GOT3 (cell line): ENCODE measurements around the gene GFER.
"Not testable (repeated sequence)": the region's sequence is repeated elsewhere in the genome, so short reads cannot be mapped to it uniquely, and the experiment has no call there.

Experiments
- DNase-seq: peaks from one replicate; lab custom pipeline; 2025; ENCODE audit warnings: mixed read lengths; lab: John Stamatoyannopoulos, UW

GFER gene

DNA sequence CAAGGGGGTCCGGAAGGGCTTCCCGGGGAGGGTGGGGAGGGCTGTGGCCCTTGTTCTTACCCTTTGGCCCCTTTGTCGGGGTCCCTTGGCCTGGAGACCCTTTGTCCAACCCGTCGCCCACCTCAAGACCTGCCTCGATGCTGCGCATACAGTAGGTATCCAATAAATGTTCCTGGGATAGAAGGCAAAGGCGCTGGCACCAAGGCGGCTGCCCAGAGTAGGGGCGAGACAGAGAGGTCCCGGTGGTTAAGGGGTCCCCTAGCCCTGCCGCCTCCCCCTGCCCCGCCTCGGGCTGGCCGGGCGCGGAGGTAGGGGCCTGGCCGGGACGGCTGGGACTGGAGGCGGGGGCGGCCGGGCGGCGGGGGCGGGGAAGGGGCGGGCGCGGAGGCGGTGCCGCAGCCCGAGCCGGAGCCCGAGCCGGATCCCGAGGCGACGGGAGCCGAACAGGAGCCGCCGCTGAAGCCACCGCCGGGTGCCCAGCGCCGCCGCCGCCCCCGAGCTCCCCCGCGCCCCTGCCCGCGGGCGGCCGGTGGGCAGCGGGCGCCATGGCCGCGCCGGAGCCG is 42.5 kb downstream of the GFER start, which contains the start of gene NHERF2:
TSS of gene NHERF2 (plus strand) at position 442 of the 563 bp plus-strand sequence. CDS start at position 546, 104 bp downstream.
- DNase-seq = no peak

DNA sequence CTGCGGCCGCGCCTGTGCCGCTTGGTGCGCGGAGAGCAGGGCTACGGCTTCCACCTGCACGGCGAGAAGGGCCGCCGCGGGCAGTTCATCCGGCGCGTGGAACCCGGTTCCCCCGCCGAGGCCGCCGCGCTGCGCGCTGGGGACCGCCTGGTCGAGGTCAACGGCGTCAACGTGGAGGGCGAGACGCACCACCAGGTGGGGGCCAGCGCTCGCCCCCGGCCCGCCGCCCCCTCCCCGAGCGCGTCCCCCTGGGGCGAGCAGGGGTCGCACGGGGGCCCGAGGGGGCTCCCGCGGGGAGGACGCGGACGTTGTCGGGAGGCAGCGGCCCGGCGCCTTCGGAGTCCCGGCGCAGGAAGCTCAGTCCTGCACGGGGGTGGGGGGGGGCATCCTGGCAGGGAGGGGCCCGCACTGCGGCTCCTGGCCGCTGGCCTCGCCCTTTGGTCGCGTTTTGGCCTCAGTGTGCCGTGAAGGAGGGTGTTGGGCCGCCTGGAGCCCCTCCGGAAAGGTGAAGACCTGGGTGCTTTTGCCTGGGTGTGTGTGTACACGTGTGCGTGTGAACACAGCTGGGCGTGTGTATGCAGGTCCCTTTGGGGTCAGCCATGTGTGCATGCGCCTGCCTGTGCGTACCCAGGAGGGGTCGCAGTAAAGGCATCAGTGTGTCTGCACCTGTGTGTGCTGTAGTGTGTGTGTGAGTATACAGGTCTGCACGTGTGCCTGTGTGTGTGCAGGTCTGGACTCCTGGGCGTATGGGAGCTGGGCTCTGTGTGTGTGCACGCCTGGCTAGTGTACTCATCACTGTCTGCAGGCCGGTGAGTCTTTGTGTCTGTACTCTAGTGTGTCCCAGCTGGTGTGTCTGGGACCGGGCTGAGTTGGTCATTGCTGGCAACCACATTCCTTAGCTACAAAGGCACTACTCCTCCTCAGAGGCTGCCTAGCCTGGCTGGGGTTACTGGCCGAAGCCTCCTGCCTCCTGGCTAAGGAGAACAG is 43.3 kb downstream of the GFER start:
- no peak for DNase-seq

DNA sequence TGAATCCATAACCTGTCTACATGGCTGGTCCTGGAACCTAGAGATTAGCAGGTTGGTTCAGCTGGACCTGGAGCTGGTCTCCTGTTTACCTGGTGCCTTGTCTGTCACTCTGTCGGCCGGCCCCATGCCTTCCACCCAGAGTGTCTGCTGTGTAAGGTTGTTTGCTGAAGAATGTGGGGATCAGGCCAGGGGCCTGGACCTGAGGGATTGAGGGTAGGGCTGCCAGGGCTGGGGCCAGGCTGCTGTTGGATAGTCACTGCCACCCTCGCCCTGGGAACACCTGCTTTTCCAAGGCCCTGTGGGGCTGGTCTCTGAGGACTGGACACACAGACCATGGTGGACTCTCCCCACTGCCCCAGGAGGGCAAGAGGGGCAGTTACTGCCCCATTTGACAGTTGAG is 44.2 kb downstream of the GFER start:
- no peak for DNase-seq

DNA sequence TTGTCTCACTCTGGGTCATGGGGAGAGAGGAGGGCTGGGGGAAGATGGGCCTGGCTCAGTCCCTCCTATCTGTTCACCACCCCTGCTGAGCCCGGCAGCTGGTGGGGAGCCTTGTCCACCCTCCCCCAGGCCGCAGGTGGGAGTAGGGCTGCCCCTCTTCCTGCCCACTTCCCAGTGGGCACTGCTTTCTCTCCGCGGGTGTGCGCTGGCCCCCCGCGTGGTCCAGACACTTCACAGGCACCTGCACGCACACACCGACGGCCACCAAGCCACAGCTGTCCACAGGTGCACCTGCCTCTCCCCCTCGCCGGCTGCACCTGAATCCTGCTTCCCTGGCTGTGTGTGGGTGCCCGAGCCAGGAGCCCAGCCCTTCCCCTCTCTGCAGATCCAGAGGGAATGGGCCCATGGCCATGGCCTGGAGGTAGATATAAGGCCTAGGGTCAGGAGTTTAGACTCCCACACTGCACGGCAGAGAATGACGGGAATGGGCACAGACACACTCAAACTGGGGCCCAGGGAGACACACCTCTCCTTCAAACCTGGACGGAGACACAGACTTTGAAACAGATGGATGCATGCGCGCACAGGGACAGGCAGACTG is 44.7 kb downstream of the GFER start:
- DNase-seq = no peak

DNA sequence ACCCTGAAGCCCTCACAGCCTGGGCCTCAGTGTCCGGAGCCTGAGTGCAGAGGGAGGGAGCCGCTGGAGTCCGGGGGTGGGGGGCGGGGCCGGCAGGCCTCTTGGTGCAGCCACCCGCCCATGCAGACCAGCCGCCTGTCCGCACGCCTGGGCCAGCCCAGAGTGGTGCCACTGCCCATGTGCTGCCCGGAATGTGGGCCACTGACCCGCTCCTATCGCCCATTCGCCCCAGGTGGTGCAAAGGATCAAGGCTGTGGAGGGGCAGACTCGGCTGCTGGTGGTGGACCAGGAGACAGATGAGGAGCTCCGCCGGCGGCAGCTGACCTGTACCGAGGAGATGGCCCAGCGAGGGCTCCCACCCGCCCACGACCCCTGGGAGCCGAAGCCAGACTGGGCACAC is 45.4 kb downstream of the GFER start:
- DNase-seq = no peak

DNA sequence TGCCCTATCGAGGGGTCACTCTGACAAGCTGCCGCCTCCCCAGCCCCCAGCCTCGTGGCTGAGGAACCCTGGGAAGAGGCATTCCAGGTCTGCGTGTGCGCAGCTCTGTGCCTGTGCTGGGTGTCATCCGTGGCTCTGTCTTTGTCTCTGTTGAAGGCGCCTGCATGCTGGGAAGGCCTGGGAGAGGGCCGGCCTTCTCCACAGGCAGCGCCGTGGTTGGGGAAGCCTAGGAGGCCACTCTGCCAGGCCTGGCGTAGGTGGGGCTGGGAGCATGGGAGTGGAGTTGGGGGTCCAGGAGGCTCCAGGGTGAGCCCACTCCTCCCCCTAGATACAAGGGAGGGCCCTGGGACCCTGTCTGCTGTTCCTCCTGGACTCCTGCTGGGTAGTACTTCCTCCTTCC is 46.0 kb downstream of the GFER start:
- DNase-seq = no peak

DNA sequence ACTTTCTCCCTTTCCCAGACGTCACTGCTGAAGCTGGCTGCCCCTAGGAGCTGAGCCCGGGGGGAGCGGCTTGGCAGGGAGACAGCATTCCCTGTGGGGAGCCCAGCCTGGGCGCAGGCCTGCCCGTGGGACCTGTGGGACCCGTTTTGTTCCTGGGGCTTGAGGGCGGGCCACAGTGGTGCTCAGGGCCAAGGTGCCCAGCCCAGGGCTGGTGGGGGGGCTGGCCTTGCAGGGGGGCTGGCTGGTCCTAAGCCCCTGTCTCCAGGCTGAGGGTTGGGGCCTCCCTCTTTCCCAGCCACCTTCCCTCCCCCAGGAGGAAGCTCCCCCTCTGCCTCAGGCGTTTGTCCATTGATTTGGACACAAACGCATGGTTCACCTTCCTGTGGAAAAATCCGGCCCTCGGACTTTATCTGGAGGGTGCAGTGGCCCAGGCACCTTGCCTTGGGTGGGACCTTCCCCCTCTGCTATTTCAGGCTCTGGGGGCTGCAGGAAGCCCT is 47.1 kb downstream of the GFER start:
- no peak for DNase-seq

DNA sequence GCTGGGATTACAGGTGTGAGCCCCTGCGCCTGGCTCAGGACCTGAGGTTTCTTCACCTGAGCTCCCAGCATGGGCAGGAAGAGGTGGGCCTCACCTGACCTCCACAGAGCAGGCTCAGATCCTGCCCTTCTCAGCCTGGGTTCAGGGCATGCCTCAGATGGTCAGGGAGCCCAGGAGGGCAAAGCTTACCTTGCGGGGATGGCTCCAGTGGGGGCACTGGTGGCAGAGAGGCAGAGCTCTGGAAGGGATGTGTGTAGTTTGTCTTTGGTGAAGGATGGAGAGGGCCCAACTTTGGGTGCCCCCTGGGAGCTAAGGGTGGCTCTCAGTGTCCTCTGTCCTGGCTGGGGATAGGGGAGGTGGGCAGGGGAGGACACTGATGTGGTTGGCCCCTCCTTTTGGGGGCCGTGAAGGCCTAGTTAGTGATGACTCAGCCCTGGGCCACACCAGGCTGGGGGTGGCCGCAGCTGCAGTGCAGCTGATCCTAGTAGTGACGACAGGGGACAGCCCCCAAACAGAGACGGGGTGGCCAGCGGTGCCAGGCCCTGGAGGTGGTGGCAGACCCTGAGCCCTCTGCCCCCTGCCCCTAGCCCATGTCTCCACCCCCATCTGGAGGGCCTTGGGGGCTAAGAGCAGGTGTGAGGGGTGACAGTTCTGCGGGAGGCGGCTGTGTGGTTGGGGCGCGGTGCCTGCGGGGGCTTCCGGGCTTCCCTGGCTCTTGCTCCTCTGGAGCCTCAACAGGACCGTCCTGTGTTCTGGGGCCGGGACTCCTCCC is 48.5 kb downstream of the GFER start:
- DNase-seq = no peak

DNA sequence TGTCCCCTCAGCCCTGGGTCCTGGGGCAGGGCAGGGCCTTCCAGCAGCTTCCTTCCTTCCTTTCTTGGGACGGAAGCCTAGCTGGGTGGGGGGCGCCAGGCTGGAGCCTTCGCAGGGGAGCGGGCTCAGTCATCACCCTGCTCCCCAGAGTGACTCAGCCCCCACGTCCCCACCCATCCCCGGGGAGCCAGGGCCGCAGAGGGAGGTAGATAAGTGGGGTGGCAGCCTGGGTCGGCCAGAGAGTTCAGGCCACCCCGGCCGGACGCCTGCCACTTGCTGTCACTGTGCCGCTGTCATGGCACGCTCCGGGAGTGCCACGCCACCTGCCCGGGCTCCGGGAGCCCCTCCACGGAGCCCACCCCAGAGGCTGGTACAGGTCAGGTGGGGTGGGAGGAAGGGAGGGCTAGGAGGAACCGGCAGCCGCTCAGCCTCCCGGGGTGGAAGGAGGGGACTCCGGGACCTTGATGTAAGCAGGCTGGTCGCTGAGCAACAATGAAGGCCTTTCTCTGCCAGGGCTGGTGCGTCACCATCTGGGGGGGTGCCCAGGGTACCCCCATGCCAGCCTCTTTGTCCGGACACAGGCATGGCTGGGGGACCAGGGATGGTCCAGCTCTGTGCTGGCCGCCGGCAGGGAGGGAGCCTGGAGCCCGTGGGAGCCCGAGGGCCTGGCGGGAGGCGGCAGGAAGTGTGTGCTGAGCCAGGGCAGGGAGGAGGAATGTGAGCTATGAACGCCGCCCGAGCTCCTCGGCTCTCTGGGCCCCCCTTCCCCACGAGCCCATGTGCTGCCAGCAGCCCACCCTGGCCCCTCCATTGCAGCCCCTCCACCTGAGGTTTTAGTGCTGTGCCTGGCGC is 49.3 kb downstream of the GFER start:
- no peak for DNase-seq

DNA sequence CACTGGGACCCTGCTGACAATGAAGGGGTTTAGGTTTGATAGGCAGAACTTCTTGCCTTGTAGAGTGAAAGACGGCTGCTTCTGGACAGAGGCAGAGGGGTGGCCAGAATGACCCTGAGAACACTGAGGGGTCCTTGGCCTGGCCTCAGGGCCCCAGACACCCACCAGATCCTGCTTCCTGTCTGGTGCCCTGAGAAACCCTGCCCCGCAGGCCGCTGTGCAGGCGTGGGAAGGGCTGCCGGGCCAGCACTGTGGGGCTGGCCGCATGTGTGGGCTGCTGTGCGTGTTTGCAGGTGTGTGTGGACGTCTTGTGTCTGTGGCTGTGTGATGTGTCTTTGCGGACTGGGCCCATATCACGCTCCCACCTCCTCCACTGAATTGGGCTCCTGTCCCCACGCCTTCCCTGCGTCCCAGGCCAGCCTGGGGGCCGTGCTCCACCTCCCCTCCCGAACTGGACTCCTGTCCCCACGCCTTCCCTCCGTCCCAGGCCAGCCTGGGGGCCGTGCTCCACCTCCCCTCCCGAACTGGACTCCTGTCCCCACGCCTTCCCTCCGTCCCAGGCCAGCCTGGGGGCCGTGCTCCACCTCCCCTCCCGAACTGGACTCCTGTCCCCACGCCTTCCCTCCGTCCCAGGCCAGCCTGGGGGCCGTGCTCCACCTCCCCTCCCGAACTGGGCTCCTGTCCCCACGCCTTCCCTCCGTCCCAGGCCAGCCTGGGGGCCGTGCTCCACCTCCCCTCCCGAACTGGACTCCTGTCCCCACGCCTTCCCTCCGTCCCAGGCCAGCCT is 50.1 kb downstream of the GFER start:
- DNase-seq = not testable (repeated sequence)

DNA sequence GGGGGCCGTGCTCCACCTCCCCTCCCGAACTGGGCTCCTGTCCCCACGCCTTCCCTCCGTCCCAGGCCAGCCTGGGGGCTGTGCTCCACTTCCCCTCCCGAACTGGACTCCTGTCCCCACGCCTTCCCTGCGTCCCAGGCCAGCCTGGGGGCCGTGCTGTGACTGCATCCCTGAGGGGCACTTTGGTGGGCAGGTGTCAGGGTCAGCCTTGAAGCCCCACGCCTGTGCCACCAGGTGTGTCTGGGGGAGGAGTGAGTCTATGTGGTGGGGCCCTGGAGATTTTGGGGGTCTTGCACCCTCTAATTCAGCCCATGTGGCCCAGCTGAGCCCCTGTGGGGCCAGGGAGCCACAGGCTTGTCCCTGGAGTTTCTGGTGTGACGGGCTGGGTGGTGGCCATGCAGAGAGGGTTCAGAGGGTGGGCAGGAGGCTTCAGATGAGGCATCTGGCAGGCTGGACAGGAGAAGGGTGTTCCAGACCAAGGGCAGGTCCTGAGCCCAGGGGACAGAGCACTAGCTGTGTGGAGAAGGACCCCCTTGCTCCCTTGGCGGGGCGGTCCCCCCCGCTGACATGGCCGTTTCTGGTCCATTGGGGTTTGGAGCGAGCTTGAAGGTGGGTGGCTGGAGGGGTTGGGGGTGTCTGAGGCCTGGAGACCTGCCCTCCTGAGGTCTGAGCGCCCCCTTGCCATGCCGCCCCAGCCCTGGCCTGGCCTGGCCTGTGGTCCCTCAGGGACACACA is 50.9 kb downstream of the GFER start:
- DNase-seq = no peak

DNA sequence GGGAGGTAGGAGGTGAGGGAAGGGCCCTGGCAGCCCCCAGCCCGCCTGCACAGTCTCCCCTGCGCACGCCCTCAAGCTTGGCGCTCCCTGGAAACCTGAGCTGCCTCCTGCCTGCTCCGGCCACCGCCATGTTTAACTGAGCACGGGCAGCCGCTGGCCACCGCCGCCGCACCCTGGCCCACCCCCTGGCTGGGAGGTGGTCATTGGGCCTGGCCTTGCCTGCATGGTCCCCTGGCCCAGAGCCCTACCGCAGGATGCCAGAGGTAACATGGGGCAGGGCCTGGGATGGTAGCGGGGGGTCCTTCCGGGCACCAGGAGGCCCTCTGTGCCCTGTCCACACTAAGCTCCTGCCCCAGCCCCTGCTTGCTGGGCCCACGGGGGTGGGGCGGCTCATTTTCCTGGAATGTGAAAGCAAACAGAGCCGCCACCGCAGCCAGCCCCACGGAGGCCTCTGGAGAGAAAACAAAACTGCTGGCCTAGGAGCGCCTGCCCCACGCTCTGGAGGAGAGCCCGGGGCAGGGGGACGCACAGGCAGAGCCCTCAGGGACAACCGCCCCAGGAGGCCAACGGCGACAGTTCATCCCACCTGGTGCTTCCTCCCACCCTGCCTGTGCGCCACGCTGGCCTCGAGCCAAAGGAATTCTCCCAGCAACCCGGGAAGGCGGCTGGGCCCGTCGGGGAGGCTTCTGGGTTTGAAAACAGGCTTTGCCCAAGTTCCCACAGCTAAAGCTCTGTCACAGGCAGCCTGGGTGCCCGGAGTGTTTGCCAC is 51.6 kb downstream of the GFER start:
- peak; percentile 11 for DNase-seq

DNA sequence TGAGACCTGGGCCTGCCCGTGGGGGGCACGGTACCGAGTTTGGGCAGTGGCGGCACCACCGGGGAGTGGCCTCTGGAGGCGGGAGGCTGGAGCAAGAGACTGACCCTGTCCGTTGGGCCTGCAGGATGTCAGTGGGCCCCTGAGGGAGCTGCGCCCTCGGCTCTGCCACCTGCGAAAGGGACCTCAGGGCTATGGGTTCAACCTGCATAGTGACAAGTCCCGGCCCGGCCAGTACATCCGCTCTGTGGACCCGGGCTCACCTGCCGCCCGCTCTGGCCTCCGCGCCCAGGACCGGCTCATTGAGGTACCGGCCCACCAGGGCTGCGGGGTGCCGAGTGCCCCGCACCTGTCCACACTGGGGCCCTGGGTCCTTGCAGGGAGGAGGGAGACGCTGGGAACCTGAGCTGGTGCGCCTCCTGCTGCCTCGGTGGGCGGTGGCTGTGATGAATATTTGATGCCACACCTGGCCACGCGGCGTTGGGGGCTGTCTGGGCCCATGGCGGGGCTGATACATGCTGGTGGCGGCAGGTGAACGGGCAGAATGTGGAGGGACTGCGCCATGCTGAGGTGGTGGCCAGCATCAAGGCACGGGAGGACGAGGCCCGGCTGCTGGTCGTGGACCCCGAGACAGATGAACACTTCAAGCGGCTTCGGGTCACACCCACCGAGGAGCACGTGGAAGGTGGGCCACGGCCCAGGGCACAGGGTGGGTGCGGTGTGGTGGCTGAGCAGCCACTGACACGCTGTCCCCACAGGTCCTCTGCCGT is 52.4 kb downstream of the GFER start:
- DNase-seq = no peak

DNA sequence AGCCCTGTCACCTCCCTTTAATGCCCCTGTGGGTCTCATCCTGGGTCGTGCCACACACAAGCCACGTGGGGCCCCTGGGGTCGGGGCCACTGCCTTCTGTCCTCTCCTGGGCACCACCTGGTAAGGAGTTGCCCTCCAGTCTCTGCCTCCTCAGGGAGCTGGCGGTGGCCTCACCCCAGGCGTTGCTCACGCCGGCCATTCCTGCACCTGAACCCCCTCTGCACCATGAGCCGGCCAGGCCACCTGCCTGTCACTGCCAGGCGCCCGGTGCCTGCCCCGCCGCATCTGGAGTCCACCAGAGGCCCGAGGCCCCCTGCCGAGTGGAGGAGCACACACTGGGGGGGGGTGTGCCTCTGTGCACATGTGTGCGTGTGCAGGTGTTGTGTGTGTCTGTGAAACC is 53.1 kb downstream of the GFER start:
- no peak for DNase-seq
